ENCODE data around the gene DENND6A.

The DENND6A gene

GRCh38 chr3:57577801-57578200 lies 115.1 kb downstream of the DENND6A start:
- DNase-seq (ENCODE audit: low read depth in 2 of 2): no peak

GRCh38 chr3:57575966-57576626 lies 116.8 kb downstream of the DENND6A start:
- no peak for DNase-seq (ENCODE audit: low read depth in 2 of 2)

All from stimulated activated CD4-positive, alpha-beta T cell treated with anti-CD3 and anti-CD28 coated beads, Interleukin-15, amount 100 ng/mL, for 48 hours (primary cell).